Measurements from ENCODE around the gene WAPL. TPM values are rescaled to one million over a fixed set of nuclear protein-coding genes. Genes with fewer than 3 reads are reported as not detected.

WAPL gene
- polyA plus RNA-seq, 1 experiment = 24.5 TPM

- no peak for DNase-seq (ENCODE audit: low read depth, low spot score)
- TF ChIP-seq, protein P1, sequence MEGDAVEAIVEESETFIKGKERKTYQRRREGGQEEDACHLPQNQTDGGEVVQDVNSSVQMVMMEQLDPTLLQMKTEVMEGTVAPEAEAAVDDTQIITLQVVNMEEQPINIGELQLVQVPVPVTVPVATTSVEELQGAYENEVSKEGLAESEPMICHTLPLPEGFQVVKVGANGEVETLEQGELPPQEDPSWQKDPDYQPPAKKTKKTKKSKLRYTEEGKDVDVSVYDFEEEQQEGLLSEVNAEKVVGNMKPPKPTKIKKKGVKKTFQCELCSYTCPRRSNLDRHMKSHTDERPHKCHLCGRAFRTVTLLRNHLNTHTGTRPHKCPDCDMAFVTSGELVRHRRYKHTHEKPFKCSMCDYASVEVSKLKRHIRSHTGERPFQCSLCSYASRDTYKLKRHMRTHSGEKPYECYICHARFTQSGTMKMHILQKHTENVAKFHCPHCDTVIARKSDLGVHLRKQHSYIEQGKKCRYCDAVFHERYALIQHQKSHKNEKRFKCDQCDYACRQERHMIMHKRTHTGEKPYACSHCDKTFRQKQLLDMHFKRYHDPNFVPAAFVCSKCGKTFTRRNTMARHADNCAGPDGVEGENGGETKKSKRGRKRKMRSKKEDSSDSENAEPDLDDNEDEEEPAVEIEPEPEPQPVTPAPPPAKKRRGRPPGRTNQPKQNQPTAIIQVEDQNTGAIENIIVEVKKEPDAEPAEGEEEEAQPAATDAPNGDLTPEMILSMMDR (IDR thresholded peaks at IDR 0.05; ENCODE audit: low read depth, low read length) = no peak
- ChIA-PET POLR2A (no interaction called here), CTCF (no interaction called here)
- H3K27ac ChIP-seq (ENCODE audit: low read depth, low read length) = no peak overlapping the region
- H3K27me3 ChIP-seq (ENCODE audit: control insufficient read depth, insufficient read depth, low read length) = no peaks in the 10 kb centered on the region
- H3K4me3 ChIP-seq (ENCODE audit: low read depth, low read length) = no peak overlapping the region
- no peaks in the 10 kb centered on the region for H3K9me3 ChIP-seq (ENCODE audit: control insufficient read depth, insufficient read depth, low read length)
These were observed 10.3 kb downstream of the WAPL start for GRCh38 chr10:86511027-86511865.

DNA sequence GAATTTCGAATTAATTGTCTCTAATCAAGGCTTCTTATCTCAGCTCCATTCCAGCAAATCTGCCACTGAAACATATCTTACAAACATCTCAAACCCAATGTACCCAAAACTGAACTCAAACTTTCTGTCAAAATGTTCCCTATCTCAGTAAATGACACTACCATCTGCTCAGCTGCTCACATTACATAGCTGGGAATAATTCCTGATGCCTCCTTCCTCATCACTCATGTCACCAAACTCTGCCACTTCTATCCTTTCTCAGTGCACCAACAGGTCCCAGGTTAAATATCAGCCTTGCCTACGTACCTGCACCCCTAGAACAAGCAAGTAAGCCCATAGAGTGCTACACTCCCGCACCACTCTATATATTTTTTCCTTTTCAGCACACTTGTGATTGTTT is 12.4 kb downstream of the WAPL start:
- H3K27ac ChIP-seq (ENCODE audit: low read depth, low read length) = no peak overlapping the region
- H3K27me3 ChIP-seq (ENCODE audit: control insufficient read depth, insufficient read depth, low read length) = no peaks in the 10 kb centered on the region
- ChIA-PET POLR2A (no interaction called here), CTCF (no interaction called here)
- H3K4me3 ChIP-seq (ENCODE audit: low read depth, low read length) = no peak overlapping the region
- no peak for DNase-seq (ENCODE audit: low read depth, low spot score)
- TF ChIP-seq, protein P1 (IDR thresholded peaks at IDR 0.05; ENCODE audit: low read depth, low read length) = no peak
- no peaks in the 10 kb centered on the region for H3K9me3 ChIP-seq (ENCODE audit: control insufficient read depth, insufficient read depth, low read length)

DNA sequence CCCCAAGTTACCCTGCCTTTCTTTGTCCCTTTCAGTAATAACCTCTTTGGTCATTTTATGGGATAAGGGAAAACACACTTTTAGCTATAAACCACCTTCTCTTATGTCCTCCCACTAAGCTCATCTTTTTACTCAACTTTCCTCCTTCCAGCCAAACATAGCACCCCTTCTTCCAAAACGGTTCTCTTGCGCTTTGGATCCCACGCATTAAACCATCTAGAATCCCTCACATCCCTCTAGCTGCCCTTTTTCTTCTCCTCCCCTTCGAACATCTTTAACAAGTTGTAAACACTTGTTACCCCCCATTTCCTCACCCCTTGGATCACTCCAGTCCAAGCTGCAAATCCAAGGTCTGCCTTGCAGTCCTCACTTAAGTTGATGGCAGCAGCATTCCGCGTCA is 13.4 kb downstream of the WAPL start:
- no peaks in the 10 kb centered on the region for H3K27me3 ChIP-seq (ENCODE audit: control insufficient read depth, insufficient read depth, low read length)
- no peak overlapping the region for H3K27ac ChIP-seq (ENCODE audit: low read depth, low read length)
- ChIA-PET POLR2A (no interaction called here), CTCF (no interaction called here)
- no peaks in the 10 kb centered on the region for H3K9me3 ChIP-seq (ENCODE audit: control insufficient read depth, insufficient read depth, low read length)
- H3K4me3 ChIP-seq (ENCODE audit: low read depth, low read length) = no peak overlapping the region
- no peak for DNase-seq (ENCODE audit: low read depth, low spot score)
- TF ChIP-seq, protein P1 (IDR thresholded peaks at IDR 0.05; ENCODE audit: low read depth, low read length) = no peak

- CTCF ChIA-PET = no interaction called here
- Histone ChIP-seq H3K27me3 (ENCODE audit: control insufficient read depth, insufficient read depth, low read length) (no peaks in the 10 kb centered on the region), H3K27ac (ENCODE audit: low read depth, low read length) (no peak overlapping the region), H3K9me3 (ENCODE audit: control insufficient read depth, insufficient read depth, low read length) (no peaks in the 10 kb centered on the region), H3K4me3 (ENCODE audit: low read depth, low read length) (no peak overlapping the region)
- DNase-seq (ENCODE audit: low read depth, low spot score) = no peak
- TF ChIP-seq, protein P1 (IDR thresholded peaks at IDR 0.05; ENCODE audit: low read depth, low read length) = no peak
- POLR2A ChIA-PET = interaction anchor here (1.4 kb wide), 1 partner anchor 15 kb away, joined by 6 read pairs; the partner anchor contains the start of gene WAPL
These were observed 15.1 kb downstream of the WAPL start for GRCh38 chr10:86506499-86506898.

- TF ChIP-seq, protein P1 (IDR thresholded peaks at IDR 0.05; ENCODE audit: low read depth, low read length) = no peak
These were observed 15.5 kb downstream of the WAPL start for GRCh38 chr10:86506062-86506461.

More at GRCh38 chr10:86506062-86506461, 15.5 kb downstream of the WAPL start:
- ChIA-PET CTCF (no interaction called here), POLR2A (no interaction called here)
- Histone ChIP-seq H3K9me3 (ENCODE audit: control insufficient read depth, insufficient read depth, low read length) (no peaks in the 10 kb centered on the region), H3K27me3 (ENCODE audit: control insufficient read depth, insufficient read depth, low read length) (no peaks in the 10 kb centered on the region), H3K4me3 (ENCODE audit: low read depth, low read length) (no peak overlapping the region), H3K27ac (ENCODE audit: low read depth, low read length) (no peak overlapping the region)
- no peak for DNase-seq (ENCODE audit: low read depth, low spot score)

All from AG04450 (cell line).